Hepatocyte (in vitro differentiated cells): ENCODE measurements around the gene TMEM123. TPM values are rescaled to one million over a fixed set of nuclear protein-coding genes. Genes with fewer than 3 reads are reported as not detected.

Source experiments
- DNase-seq: peaks from one replicate; pipeline ENCODE4 v3.0.0-alpha.2; 2016; ENCODE audit warnings: low spot score
- H2AFZ ChIP-seq: fragments of 200-600 bp; sonication (generic); 2 replicates; pipeline ENCODE4 v1.6.0; 2016; ENCODE audit warnings: antibody characterized with exemption, mild to moderate bottlenecking
- H3K27ac ChIP-seq: fragments of 200-600 bp; sonication (generic); 2 replicates; pipeline ENCODE4 v1.5.1; 2016; ENCODE audit warnings: mild to moderate bottlenecking
- H3K27me3 ChIP-seq: fragments of 200-600 bp; sonication (generic); 2 replicates; pipeline ENCODE4 v1.6.1; 2016
- H3K36me3 ChIP-seq: fragments of 200-600 bp; sonication (generic); replicated peaks from 2 replicates; pipeline ENCODE4 v1.5.1; 2016; ENCODE audit warnings: low read depth; ENCODE audit not compliant: insufficient read depth
- H3K4me1 ChIP-seq: fragments of 200-600 bp; sonication (generic); 2 replicates; pipeline ENCODE4 v1.5.1; 2016; ENCODE audit warnings: mild to moderate bottlenecking, moderate library complexity; ENCODE audit not compliant: insufficient read depth
- H3K4me2 ChIP-seq: fragments of 200-600 bp; sonication (generic); 2 replicates; pipeline ENCODE4 v1.6.0; 2016
- H3K4me3 ChIP-seq: fragments of 200-600 bp; sonication (generic); 2 replicates; pipeline ENCODE4 v1.5.1; 2016; ENCODE audit warnings: mild to moderate bottlenecking
- H3K79me2 ChIP-seq: fragments of 200-600 bp; sonication (generic); 2 replicates; pipeline ENCODE4 v1.6.0; 2017; ENCODE audit warnings: mild to moderate bottlenecking
- H3K9me2 ChIP-seq: fragments of 200-600 bp; sonication (generic); replicated peaks from 2 replicates; pipeline ENCODE4 v1.6.0; 2017; ENCODE audit warnings: mild to moderate bottlenecking; ENCODE audit not compliant: insufficient read depth
- H3K9me3 ChIP-seq: fragments of 200-600 bp; sonication (generic); 2 replicates; pipeline ENCODE4 v1.5.1; 2016; ENCODE audit warnings: low read depth, mild to moderate bottlenecking
- H4K20me1 ChIP-seq: fragments of 200-600 bp; sonication (generic); 2 replicates; pipeline ENCODE4 v1.6.0; 2016; ENCODE audit warnings: mild to moderate bottlenecking; ENCODE audit not compliant: insufficient read depth, poor library complexity, severe bottlenecking
- CTCF ChIP-seq: fragments of 200-600 bp; sonication (generic); IDR thresholded peaks from 2 replicates; pipeline ENCODE4 v1.5.1; 2016; ENCODE audit warnings: antibody characterized with exemption, mild to moderate bottlenecking; ENCODE audit not compliant: poor library complexity
- EZH2 ChIP-seq: fragments of 200-600 bp; sonication (generic); IDR thresholded peaks from 2 replicates; pipeline ENCODE4 v1.6.1; 2016; ENCODE audit warnings: antibody characterized with exemption, mild to moderate bottlenecking, borderline replicate concordance
- EZH2phosphoT487 ChIP-seq: fragments of 200-600 bp; sonication (generic); IDR thresholded peaks from one replicate; pipeline ENCODE4 v1.6.1; 2018; ENCODE audit warnings: antibody characterized with exemption, mild to moderate bottlenecking, low read depth, moderate library complexity; ENCODE audit not compliant: unreplicated experiment, severe bottlenecking
- WGBS: methylation state at CpG from one replicate; pipeline ENCODE4 v1.1.6; 2016; ENCODE audit warnings: low lambda C conversion rate; ENCODE audit errors: missing lambda C conversion rate; 5-methylcytosine and 5-hydroxymethylcytosine counted together
- polyA plus RNA-seq: library from polyadenylated mRNA; unstranded; fragments of >200 nt; fragmentation: Nextera tagmentation; extraction: Ambion mirVana; gene quantifications from 2 replicates; pipeline ENCODE4 v1.2.1, GENCODE V29; 2016
- total RNA-seq: library from RNA; depleted of rRNA; stranded (reverse); fragments of >200 nt; gene quantifications from 2 replicates; pipeline ENCODE4 v1.2.3, GENCODE V29; 2014

TMEM123 gene
- total and polyA plus RNA-seq, 2 experiments from 2014 or later: 122 to 182 TPM

GRCh38 chr11:102453302-102453695 is 734 bp upstream of the TMEM123 start:
- TF ChIP-seq CTCF (no peak), EZH2phosphoT487 (no peak), EZH2 (no peak)
- H3K36me3 ChIP-seq: no peaks in the 10 kb centered on the region
- H3K9me2 ChIP-seq: no peaks in the 10 kb centered on the region
- peak overlapping the region; percentile 66 for H2AFZ ChIP-seq
- H4K20me1 ChIP-seq: peaks cover 5% of the 10 kb centered on the region
- H3K27ac ChIP-seq: peak overlapping the region; percentile 94
- H3K4me2 ChIP-seq: peak overlapping the region; percentile 75
- no peaks in the 10 kb centered on the region for H3K27me3 ChIP-seq
- peak overlapping the region; percentile 89 for H3K4me3 ChIP-seq
- WGBS: 7% methylated on average over 8 of the region's 8 CpGs
- H3K79me2 ChIP-seq: peaks cover 44% of the 10 kb centered on the region
- DNase-seq: peak; percentile 49
- peaks cover 31% of the 10 kb centered on the region for H3K4me1 ChIP-seq
- no peaks in the 10 kb centered on the region for H3K9me3 ChIP-seq

- no peaks in the 10 kb centered on the region for H3K36me3 ChIP-seq
- H3K9me3 ChIP-seq: no peaks in the 10 kb centered on the region
- H3K4me2 ChIP-seq: peak overlapping the region; percentile 75
- peaks cover 58% of the 10 kb centered on the region for H3K79me2 ChIP-seq
- H2AFZ ChIP-seq: peak overlapping the region; percentile 66
- WGBS: under 1% methylated on average over 55 of the region's 55 CpGs
- H3K27me3 ChIP-seq: no peaks in the 10 kb centered on the region
- H3K27ac ChIP-seq: peak overlapping the region; percentile 94
- peak; percentile 87 for DNase-seq
- peaks cover 11% of the 10 kb centered on the region for H4K20me1 ChIP-seq
- no peak for TF ChIP-seq EZH2
- TF ChIP-seq EZH2phosphoT487: no peak
- peak; percentile 16 for TF ChIP-seq CTCF
- no peaks in the 10 kb centered on the region for H3K9me2 ChIP-seq
- H3K4me1 ChIP-seq: peaks cover 41% of the 10 kb centered on the region
- H3K4me3 ChIP-seq: peak overlapping the region; percentile 89
Measured at GRCh38 chr11:102451681-102452460, 694 bp downstream of the TMEM123 start.

GRCh38 chr11:102451041-102451680 is 1.4 kb downstream of the TMEM123 start:
- 34% methylated on average over 6 of the region's 6 CpGs for WGBS
- Histone ChIP-seq H2AFZ (peak overlapping the region; percentile 66), H3K27me3 (no peaks in the 10 kb centered on the region), H3K4me3 (peak overlapping the region; percentile 89), H3K4me2 (peak overlapping the region; percentile 75), H3K9me3 (no peaks in the 10 kb centered on the region), H3K79me2 (peaks cover 65% of the 10 kb centered on the region), H3K27ac (peak overlapping the region; percentile 94), H3K36me3 (no peaks in the 10 kb centered on the region), H3K4me1 (peaks cover 43% of the 10 kb centered on the region), H3K9me2 (no peaks in the 10 kb centered on the region), H4K20me1 (peaks cover 17% of the 10 kb centered on the region)
- DNase-seq: no peak
- TF ChIP-seq CTCF (no peak), EZH2phosphoT487 (no peak), EZH2 (no peak)
